MCF 10A (cell line): ENCODE results near the gene MAGEL2. TPM values are rescaled to one million over a fixed set of nuclear protein-coding genes. Genes with fewer than 3 reads are reported as not detected.

Source experiments
- BruUV-seq: library from RNA; stranded (reverse); fragments of 400-500 nt; replicated peaks from 2 replicates; lab custom pipeline; 2021; lab: Mats Ljungman, UMichigan
- CTCF ChIA-PET: fragments of 300-600 bp; sonication (Branson Sonifier 250); formaldehyde crosslinking; extraction: SDS; loops from one replicate; lab custom pipeline; 2021; ENCODE audit warnings: antibody characterized with exemption, inconsistent platforms; lab: Yijun Ruan, JAX
- POLR2A ChIA-PET: fragments of 300-600, 350-650 bp; sonication (Branson Sonifier 250); formaldehyde crosslinking; extraction: SDS; loops from one replicate; lab custom pipeline; 2020; ENCODE audit warnings: antibody characterized with exemption, inconsistent platforms; lab: Yijun Ruan, JAX
- DNase-seq: peaks from one replicate; pipeline ENCODE4 v3.0.0-alpha.2; 2018; ENCODE audit not compliant: unreplicated experiment
- H3K27ac Mint-ChIP-seq: one replicate; pipeline ENCODE4 v1.8.0; 2022; ENCODE audit warnings: mild to moderate bottlenecking, low read depth, mixed read lengths; ENCODE audit not compliant: unreplicated experiment
- H3K27me3 Mint-ChIP-seq: one replicate; pipeline ENCODE4 v1.8.0; 2022; ENCODE audit warnings: mixed read lengths; ENCODE audit not compliant: insufficient read depth, unreplicated experiment
- H3K36me3 Mint-ChIP-seq: one replicate; pipeline ENCODE4 v1.8.0; 2022; ENCODE audit warnings: mild to moderate bottlenecking, moderate library complexity, mixed read lengths; ENCODE audit not compliant: insufficient read depth, unreplicated experiment
- H3K4me1 Mint-ChIP-seq: one replicate; pipeline ENCODE4 v1.8.0; 2022; ENCODE audit warnings: mixed read lengths; ENCODE audit not compliant: insufficient read depth, unreplicated experiment
- H3K4me3 Mint-ChIP-seq: one replicate; pipeline ENCODE4 v1.8.0; 2022; ENCODE audit warnings: mild to moderate bottlenecking, moderate library complexity, mixed read lengths; ENCODE audit not compliant: unreplicated experiment
- H3K9me3 Mint-ChIP-seq: one replicate; pipeline ENCODE4 v1.8.0; 2022; ENCODE audit warnings: mixed read lengths; ENCODE audit not compliant: unreplicated experiment
- CTCF ChIP-seq: fragments of 200-600 bp; IDR thresholded peaks from one replicate; pipeline ENCODE4 v1.8.0; 2022; ENCODE audit warnings: antibody characterized with exemption, mild to moderate bottlenecking; ENCODE audit not compliant: unreplicated experiment
- intact Hi-C: fragments of 100-400 bp; cut with micrococcal nuclease; formaldehyde crosslinking; loops from 2 replicates; pipeline ENCODE4 v1.14.1; 2022
- total RNA-seq: library from RNA; stranded (reverse); gene quantifications from 2 replicates; pipeline ENCODE4 v1.2.3, GENCODE V29; 2022

The MAGEL2 gene
- total RNA-seq, 1 experiment from 2014 or later: not detected

GRCh38 chr15:23690015-23690414, 42.3 kb upstream of the MAGEL2 start:
- Mint-ChIP-seq H3K36me3 (no peaks in the 10 kb centered on the region), H3K27ac (no peak overlapping the region), H3K9me3 (peaks cover 21% of the 10 kb centered on the region), H3K27me3 (no peaks in the 10 kb centered on the region), H3K4me1 (no peaks in the 10 kb centered on the region), H3K4me3 (no peak overlapping the region)
- BruUV-seq: no TSS peak
- CTCF ChIA-PET: no interaction called here
- POLR2A ChIA-PET: no interaction called here
- no peak for DNase-seq
- no peak for TF ChIP-seq CTCF
- intact Hi-C loops: no loop called here

- POLR2A ChIA-PET: no interaction called here
- TF ChIP-seq CTCF: no peak
- H3K27me3 Mint-ChIP-seq: no peaks in the 10 kb centered on the region
- no TSS peak for BruUV-seq
- H3K4me3 Mint-ChIP-seq: no peak within 1 kb of the TSS
- DNase-seq: no peak
- H3K9me3 Mint-ChIP-seq: peaks cover 12% of the 10 kb centered on the region
- no peaks in the 10 kb centered on the region for H3K36me3 Mint-ChIP-seq
- intact Hi-C loops: no loop called here
- H3K27ac Mint-ChIP-seq: no peak within 1 kb of the TSS
- CTCF ChIA-PET: no interaction called here
- H3K4me1 Mint-ChIP-seq: no peaks in the 10 kb centered on the region
These were observed 39.4 kb upstream of the MAGEL2 start, which contains the start of gene NDN for GRCh38 chr15:23687143-23687470. NDN (minus strand) TSS chr15:23687305; CDS start chr15:23687217, 88 bp downstream.

- no peaks in the 10 kb centered on the region for H3K4me1 Mint-ChIP-seq
- POLR2A ChIA-PET: no interaction called here
- peaks cover 9% of the 10 kb centered on the region for H3K9me3 Mint-ChIP-seq
- H3K36me3 Mint-ChIP-seq: no peaks in the 10 kb centered on the region
- DNase-seq: no peak
- H3K27ac Mint-ChIP-seq: no peak overlapping the region
- no peaks in the 10 kb centered on the region for H3K27me3 Mint-ChIP-seq
- CTCF ChIA-PET: interaction anchor here (1.1 kb wide), 1 partner anchor 104 kb away, joined by 3 read pairs; no protein-coding TSS in a partner anchor
- H3K4me3 Mint-ChIP-seq: no peak overlapping the region
- no peak for TF ChIP-seq CTCF
- no TSS peak for BruUV-seq
- intact Hi-C loops: no loop called here
These were observed 38.9 kb upstream of the MAGEL2 start for GRCh38 chr15:23686466-23687142.

- H3K27me3 Mint-ChIP-seq: no peaks in the 10 kb centered on the region
- TF ChIP-seq CTCF: no peak
- intact Hi-C loops: no loop called here
- BruUV-seq: no TSS peak
- no peak overlapping the region for H3K4me3 Mint-ChIP-seq
- H3K27ac Mint-ChIP-seq: no peak overlapping the region
- CTCF ChIA-PET: interaction anchor here (0.5 to 0.7 kb wide), 3 partner anchors 28 to 160 kb away, joined by 3 read pairs; no protein-coding TSS in a partner anchor
- H3K36me3 Mint-ChIP-seq: peaks cover 4% of the 10 kb centered on the region
- H3K4me1 Mint-ChIP-seq: no peaks in the 10 kb centered on the region
- no peaks in the 10 kb centered on the region for H3K9me3 Mint-ChIP-seq
- no peak for DNase-seq
- POLR2A ChIA-PET: interaction anchor here (0.7 kb wide), 1 partner anchor 50 kb away, joined by 3 read pairs; no protein-coding TSS in a partner anchor
These were observed 23.8 kb upstream of the MAGEL2 start for GRCh38 chr15:23671481-23671880.
